HG03103 (cell line): ENCODE results near the gene CYP24A1.
A peak's percentile ranks its signal among the peaks of the same experiment; 100 is the strongest.

ENCODE experiments used
- ATAC-seq: cut with Tn5 transposase; IDR thresholded peaks from one replicate; pipeline ENCODE4 v1.9.1; 2021; ENCODE audit warnings: low read depth; ENCODE audit not compliant: unreplicated experiment

The CYP24A1 gene

DNA sequence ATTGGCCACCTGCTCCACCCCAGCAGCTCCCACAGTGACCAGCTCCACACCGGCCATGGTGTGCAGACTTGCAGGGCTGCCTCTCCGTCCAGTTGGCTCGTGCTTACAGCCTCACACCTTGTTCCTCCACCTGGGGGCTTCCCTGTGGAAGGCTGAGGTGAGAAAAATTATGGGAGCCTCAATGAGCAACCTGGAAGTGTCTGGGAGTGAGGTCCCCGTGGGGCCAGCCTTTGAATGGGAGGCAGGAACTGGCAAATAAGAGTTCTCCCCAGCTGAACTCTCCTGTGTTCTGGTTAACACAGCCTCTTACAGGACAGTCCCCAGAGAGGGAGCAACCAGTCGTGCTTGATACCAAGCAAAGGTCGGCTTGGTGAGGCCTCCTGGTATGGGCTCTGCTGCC lies 30.3 kb upstream of the CYP24A1 start:
- ATAC-seq: no peak

DNA sequence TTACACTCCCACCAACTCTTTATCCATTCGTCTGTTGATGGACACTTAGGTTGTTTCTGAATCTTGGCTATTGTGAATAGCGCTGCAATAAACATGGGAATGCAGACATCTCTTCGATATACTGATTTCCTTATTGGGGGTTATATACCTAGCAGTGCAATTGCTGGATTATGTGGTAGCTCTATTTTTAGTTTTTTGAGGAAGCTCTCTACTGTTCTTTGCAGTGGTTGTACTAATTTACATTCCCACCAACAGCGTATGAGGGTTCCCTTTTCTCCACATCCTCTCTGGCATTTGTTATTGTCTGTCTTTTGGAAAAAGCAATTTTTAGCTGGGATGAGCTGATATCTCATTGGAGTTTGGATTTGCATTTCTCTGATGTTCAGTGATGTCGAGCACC lies 29.5 kb upstream of the CYP24A1 start:
- ATAC-seq: no peak

DNA sequence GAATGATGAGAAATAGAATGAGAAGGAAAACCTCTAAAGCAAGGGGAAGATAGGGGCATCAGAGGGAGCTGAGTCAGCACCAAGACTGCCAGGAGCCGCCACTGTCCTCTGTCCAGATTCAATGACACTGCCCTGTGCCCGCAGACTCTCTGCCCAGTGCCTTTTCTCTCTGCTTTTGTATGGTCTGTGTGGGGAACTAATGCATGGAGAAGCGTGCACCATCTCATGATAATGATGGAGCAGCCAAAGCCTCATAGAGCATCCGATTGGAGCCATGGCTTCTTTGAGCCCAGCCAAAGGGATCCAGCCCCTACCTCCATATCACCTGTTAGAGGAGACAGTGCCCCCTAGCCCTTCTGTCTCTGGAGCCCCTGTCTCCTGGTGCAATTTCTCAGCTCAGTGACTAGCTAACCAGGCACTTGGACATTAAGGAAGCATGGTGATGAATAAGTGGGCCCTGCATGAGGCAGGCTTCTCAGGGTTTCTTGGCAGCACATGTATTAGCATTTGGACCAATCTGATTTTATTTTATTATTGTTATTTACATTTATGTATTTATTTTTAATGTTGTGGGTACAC lies 27.6 kb upstream of the CYP24A1 start:
- ATAC-seq: no peak

DNA sequence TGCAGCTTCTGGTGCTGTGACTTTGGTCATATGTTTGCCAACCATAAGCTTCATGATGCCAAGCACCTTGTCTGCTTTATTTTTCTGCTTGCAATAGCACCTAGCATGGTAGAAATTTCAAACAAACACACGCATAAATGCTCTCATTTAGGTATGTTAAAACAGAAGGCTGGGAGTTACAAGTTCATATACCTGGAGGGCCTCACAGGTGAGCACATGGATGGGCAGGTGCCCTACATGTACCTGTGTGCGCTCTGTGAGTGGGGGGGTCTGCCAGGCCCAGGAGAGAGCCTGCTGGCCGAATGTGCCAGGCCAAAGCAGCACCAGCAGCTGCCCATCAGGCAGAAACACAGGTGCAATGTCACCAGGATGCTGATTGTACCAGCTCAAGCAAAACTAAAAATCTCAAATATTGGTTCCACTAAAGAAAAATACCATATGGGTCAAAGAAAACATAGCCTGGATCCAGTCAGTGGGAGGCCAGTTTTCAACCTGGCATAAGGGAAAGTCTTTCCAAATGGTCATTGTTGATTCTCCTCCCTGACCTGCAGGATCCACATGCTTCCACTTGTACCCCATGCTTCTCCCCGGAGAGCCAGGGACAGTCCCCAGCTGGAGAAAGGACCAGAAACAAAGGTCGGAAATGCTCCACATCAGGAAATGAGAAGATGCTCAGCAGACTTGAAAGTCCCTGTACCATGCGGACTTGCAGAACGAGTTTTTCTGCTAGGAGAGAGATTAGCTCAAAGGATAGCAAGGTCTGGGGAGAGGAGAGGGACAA lies 26.9 kb upstream of the CYP24A1 start:
- no peak for ATAC-seq

DNA sequence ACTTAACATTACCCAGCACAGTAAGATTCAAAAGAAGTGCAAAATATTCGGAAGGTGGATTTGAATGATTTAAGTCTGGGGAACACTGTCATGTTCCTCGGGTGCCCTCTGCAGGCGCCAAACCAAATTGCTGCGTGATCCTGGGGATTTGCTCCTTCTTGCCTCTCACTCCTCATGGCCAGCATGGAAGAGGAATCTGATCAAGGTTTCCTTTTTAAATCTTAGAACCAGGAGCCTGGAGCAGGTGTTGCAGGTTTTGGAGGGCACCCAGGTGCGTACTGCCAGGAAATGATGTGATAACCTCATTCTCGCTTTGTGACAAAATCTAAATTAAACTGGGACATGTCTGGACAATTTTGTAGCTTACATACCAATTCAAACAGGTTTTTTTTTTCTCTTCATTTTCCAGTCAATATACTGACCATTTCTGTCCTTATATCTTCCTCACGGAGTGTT lies 26.0 kb upstream of the CYP24A1 start:
- ATAC-seq: no peak

DNA sequence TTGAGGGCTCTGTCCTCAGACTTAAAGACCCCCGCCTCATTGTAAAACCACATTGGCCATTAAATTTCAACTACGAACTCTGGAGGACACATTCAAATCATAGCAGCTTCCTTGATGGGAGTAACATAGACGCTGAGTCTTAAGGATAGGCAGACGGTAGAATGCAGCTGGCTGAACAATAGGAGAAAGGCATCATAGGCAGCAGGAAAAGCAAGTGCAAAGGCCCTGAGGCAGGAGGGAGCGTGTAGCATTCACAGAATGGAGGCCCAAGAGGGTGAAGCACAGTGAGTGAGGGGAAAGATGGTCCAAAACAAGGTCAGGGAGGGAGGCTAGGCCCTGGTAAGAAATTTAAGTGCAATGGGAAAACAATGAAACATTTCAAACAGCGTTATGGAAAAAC lies 25.5 kb upstream of the CYP24A1 start:
- no peak for ATAC-seq

DNA sequence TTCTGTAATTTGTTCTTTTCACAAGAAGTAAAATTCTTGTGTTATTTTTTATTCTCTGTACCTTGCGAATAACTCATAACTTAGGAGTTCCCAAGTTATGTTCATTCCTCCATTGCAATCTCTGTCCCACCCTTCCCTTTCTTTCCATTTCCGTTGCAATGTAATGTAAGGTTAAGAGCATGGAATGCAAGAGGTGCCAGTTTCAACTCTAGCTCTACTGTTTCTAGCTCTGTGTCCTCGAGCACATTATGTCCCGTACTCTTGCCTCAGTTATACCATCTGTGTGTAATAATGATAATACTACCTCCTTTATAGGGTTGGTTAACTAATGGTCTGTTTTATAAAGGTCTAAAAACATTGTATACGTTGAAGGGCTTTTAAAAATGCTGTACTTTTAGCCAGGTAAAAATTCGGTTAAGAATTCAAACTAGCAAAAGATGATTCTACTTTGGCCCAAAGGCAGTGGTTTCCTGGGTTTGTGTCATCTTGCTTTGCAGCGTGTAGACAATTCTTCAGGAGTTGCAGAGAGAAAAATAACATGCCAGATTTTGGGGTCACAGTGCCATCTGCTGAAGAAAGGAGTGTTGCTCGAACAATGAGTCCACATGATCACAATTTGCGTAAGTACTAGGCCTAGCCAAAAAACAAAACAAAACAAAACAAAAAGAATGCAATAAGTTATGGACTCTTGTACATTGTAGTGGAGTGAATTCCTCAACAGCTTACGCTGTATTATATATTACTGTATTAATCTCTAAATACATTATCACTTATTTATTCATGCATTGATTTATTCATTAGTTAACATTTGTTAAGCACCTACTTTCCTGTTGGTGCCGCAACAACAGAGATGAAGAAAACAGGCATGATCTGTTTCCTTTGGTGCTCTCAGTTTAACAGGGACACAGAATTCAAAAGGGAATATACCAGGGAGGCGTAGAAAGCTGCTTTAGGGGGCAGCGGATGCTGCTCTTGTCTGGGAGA lies 24.1 kb upstream of the CYP24A1 start:
- ATAC-seq: no peak

DNA sequence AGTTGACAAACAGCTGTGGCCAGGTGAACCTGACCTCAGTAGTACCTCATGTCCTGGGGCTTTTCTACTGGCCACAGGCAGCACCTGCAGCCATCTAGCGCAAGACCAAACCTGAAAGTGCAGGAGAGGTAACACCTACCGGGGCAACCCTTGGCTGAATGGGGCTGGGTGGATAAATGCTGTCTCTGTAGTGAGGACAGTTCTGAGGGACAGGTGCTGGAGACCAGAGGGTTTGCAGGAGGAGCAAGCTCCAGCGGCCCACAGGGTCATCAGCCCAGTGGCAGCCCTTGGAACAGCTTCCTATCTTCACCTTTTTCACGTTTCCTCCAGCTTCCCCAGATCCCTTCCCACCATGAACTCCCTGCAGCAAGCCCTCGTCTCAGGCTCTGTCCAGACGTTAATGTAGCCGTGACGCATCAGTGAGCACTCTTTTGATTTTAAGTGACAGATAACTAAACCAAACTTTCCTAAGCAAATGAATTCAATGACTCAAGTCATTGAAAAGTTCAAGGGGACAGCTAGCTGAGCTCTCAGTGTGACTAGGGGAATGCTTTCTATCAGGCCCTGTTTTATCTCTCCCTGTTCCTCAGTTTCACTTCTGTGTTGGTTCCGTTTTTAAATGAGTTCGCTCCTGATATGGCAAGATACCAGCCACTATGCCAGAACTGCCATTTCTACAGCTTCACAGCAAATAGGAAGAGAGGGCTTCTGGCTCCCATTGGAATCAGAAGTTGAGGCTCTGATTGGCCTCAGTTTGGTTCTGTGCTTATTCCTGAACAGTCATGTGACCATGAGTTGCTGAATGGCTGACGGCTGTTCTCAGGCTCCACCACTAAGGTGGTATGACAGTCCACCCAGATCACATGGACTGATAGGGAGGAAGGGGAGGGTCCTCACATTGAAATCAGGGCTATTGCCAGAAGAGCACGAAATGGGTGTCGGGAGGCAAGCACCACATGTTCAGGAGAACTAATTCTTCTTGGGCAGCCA lies 22.0 kb upstream of the CYP24A1 start:
- ATAC-seq: peak; percentile 46

DNA sequence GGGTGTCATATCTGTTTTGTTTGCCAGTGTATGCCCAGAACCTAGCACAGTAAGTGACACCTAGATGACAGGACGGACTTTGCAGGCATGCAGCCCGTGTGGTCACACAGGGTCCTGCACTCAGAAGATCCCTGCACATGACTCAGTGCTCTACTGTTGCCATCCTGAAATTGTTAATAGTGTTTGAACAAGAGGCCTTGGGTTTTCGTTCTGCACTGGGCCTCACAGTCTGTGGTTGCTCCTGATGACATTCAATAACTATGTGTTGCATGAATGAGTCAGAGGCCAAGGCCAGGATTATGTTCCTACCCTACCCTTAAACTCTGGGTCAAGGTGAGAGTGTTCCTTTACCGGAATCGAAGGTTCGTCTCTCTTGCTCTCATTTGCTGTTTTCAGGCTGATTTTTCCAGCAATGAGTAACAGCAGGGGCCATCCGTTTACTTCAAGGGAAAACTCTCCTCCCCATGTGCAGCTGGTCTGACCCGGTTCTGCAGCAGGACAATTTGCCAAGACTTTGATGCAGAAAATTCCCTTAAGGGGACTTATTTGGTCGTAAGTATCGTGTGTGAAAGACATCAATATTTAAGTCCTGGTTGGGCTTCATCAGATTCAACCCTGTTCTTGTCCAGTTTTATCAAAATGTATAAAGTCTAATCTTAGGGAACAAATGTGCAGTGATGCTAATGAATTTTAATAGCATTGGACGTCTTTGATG lies 21.1 kb upstream of the CYP24A1 start:
- no peak for ATAC-seq

DNA sequence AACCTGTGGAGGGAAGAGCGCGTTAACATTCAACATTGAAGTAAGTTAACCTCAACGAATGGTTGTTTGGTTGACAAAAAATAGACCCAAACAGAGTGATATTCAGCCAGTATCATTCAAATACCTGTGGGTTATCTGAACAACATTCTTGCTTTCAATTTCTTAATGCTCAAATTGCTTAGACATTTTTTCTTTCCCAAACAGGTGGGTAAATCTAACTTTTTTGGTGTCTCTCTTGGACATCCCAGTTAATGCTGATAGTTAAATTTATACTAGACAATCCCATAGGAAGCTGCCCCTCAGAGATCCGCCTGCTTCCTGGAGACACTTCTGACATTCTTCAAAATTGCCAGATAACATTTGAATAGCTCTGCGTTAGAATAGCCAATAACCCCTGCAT lies 20.0 kb upstream of the CYP24A1 start:
- ATAC-seq: no peak

DNA sequence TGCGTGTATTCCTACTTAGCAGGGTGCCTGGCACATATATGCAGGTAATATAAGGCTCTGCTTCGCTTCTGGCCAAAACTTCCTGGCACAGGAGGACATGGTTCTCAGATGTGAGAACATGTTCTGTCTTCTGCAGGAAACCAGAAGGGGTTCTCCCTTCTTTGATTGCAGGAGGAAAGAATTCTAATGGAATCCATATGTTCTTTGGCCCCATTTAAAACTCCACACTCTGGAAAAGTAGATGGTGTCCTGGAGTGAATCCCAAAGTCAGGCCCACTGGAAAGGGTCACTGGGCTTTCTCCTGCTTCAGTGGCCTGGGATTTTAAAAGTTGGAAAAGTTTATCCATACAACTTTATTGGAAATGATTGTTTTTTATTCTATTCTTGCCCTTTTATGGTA lies 16.4 kb upstream of the CYP24A1 start:
- ATAC-seq: no peak

DNA sequence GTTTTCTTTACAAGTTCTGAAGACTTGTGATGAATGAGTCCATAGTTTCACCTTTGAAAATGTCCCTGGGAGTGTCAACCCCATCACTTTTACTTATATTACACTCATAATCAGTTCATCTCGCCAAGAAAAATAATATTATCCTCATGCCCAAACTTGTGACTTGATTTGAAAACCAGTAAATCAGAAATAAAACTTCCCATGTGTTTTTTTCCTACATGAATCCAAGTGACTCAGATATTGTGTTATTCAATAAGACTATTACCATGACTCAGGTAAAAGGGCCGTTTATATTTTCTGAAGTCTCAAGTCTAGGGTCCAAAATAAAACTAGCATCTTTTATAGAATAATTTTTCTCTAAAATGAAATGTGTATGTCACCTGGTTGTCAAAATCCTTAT lies 15.8 kb upstream of the CYP24A1 start:
- no peak for ATAC-seq

DNA sequence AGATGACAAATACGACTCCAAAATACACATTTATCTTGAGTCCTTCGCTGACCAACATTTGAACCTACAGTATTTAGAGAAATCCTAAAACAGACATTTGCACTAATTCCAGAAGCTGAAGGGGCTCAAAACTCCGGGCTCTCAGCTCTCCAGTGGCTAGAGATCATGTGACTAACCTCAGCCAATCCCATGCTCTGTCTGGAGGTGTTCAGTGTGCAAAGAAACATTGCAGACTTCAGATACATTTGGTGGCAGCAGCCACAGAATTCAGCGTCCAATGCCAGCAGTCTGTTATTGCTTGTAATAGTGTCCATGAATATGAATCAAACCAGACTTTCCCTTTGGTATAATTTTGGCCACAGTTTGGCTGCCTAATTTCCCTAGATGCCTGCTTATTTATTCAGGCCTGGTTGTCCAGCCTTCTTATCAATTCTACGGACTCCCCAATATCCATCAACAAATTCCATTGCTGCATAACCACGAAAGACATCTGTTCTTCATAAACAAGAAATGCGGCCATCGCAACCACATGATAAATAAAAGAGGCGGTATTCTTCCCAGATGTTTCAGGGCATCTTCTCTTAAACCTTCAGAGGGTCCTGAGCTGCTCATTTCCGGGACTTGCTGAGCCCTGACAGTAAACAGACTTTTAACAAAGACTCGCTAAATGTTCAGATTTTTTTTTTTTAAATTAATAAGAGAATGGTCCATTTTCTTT lies 14.5 kb upstream of the CYP24A1 start:
- no peak for ATAC-seq

DNA sequence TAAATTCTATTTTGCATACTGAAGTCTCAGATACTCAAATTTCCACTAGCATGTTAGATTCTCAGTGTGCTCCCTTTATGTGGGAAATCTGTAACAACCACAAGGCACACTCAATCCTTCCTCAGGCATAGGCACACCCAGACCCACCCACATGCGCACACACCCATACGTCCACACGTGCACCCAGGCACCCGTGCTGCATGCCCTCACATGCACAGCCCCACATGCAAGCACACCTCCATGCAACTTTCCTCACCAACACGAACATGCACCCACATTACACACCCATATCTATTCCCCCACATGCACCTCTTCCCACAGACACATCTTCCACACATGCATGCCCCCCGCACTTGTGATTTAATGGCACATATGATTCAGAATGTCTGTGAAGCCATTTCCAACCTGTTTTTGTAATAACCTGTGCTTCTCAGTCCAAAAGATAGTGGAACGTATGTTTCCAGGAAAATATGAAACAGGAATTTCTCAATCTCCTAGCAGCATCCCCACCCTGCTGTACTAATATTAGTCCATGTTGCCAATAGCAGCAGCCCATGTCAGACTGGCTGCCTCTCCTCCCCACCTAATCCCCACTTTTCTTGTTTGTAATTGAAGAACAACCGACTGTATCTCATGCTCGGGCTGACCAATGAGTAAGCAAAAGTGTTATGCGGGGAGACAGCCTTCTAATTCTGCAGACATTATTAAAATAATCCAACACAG lies 11.3 kb upstream of the CYP24A1 start:
- no peak for ATAC-seq

DNA sequence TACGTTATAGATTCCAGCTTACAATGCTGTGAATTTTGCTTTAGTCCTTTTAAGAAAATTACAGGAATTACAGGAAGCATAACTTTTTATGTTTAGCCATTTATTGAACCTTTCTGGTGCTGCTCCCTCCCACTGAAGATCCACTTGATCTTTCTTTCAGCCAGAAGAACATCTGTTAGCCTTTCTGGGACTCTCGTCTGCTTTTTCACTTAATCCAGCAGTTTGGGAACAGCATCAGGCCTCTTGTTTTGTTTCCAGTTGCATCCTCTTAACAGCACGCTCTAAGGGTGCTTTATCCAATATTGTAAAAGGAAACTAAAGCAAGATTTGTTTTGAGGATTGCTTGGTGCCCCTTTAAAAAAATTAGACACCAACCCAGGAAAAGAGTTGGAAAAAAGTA lies 10.3 kb upstream of the CYP24A1 start:
- no peak for ATAC-seq

DNA sequence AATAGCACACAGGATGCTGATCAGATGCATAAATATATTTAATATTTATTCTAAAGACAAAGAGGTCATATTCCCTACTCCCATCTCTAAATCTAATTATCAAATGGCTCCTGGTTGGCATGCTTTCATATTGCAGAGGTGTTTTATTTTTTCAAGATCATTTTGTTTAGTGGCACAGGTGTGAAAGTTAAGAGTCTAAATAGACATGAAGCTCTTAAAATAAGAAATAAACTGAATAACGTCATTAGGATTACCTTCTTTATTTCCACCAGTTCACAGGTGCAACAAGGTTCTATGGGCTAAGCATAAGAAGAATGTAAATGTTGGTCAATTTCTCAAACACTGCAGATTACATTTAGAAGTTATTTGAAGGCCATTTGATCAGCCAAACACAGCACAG lies 7.1 kb upstream of the CYP24A1 start:
- no peak for ATAC-seq

DNA sequence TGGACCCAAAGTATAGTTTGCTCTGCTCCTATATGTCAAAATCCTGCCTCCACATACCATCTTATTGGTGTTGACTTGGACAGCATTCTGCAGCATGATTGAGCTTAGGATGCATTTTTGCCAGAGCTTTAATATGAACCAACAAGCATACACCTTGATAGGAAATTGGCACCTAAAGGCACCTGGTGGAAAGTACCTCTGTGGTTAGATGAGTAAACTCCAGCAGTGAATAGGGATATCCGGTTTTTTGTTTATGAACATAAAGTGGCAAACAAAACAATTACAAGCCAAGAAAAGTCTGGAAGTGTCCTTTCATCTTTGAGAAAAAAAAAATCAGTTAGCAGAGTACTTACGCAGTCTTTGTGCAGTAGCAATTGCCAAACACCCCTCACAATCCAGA lies 6.2 kb upstream of the CYP24A1 start:
- no peak for ATAC-seq

DNA sequence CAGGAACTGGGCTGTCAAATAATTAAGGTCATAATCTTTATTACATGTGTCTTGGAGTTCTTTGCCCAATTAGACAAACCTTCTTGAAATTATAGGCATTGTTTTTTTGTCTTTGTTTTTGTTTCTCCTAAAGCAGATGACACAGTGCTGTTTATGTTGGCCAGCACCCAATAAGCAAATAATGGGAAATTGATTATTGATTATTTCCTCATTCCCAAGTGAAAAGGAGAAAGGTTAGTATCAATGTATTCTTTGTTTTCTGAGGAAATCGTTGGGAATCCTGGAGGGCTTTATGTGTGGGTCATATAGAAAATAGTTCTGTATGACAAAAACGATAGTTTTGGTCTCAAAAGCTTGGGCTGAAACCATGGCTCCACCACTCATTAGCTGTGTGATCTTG lies 4.5 kb upstream of the CYP24A1 start:
- ATAC-seq: no peak
